Glutamatergic neuron (in vitro differentiated cells): ENCODE measurements around the gene MESP2. TPM values are rescaled to one million over a fixed set of nuclear protein-coding genes. Genes with fewer than 3 reads are reported as not detected.

Experiments used
- DNase-seq: peaks from one replicate; pipeline ENCODE4 v3.0.0; 2022
- H3K27ac Mint-ChIP-seq: one replicate; pipeline ENCODE4 v1.8.0; 2020; ENCODE audit warnings: mild to moderate bottlenecking, mixed read lengths, inconsistent platforms; ENCODE audit not compliant: unreplicated experiment
- H3K27me3 Mint-ChIP-seq: one replicate; pipeline ENCODE4 v1.8.0; 2020; ENCODE audit warnings: mild to moderate bottlenecking, moderate library complexity, mixed read lengths, inconsistent platforms; ENCODE audit not compliant: unreplicated experiment
- H3K36me3 Mint-ChIP-seq: one replicate; pipeline ENCODE4 v1.8.0; 2020; ENCODE audit warnings: mild to moderate bottlenecking, mixed read lengths, inconsistent platforms; ENCODE audit not compliant: unreplicated experiment
- H3K4me1 Mint-ChIP-seq: one replicate; pipeline ENCODE4 v1.8.0; 2020; ENCODE audit warnings: mild to moderate bottlenecking, low read depth, mixed read lengths, inconsistent platforms; ENCODE audit not compliant: unreplicated experiment
- H3K4me3 Mint-ChIP-seq: one replicate; pipeline ENCODE4 v1.8.0; 2020; ENCODE audit warnings: mild to moderate bottlenecking, mixed read lengths, inconsistent platforms; ENCODE audit not compliant: unreplicated experiment
- H3K9me3 Mint-ChIP-seq: one replicate; pipeline ENCODE4 v1.8.0; 2020; ENCODE audit warnings: mild to moderate bottlenecking, moderate library complexity, mixed read lengths, inconsistent platforms; ENCODE audit not compliant: unreplicated experiment
- total RNA-seq: library from RNA; stranded (reverse); fragmentation: NEBNext Ultra II Directional; extraction: Animal tissue kit (Norgen Biotek cat#: 25700); gene quantifications from one replicate; pipeline ENCODE4 v1.2.1, GENCODE V29; 2021; ENCODE audit not compliant: unreplicated experiment
- TF ChIP-seq, protein P1 (sequence below): fragments of 200-600 bp; sonication (generic); IDR thresholded peaks from one replicate; pipeline ENCODE4 v1.5.0; 2021; ENCODE audit not compliant: partially characterized antibody, unreplicated experiment

MESP2 gene
- total RNA-seq, 1 donor from 2014 or later = not detected

DNA sequence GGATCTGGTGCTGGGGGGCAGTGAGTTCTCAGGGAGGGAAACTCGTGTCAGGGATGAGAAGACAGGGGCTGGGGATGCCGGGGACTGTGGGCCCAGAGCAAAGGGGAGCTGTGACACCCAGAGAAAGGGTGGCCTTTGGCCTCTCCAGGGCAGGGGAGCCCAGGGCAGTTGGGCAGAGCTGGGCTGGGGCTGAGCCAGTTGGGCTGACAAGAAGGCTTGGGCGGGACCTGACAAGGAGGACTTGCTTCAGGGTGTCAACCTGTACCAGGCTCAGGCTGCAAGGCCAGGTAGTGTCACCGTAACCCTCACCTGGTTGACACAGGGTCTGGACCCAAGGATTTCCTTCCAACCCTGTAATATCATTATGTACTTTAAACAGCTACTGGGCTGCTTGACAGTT lies 51.7 kb downstream of the MESP2 start:
- H3K4me1 Mint-ChIP-seq = peaks cover 6% of the 10 kb centered on the region
- no peak overlapping the region for H3K27ac Mint-ChIP-seq
- DNase-seq = no peak
- peaks cover 3% of the 10 kb centered on the region for H3K27me3 Mint-ChIP-seq
- H3K36me3 Mint-ChIP-seq = no peaks in the 10 kb centered on the region
- TF ChIP-seq, protein P1, sequence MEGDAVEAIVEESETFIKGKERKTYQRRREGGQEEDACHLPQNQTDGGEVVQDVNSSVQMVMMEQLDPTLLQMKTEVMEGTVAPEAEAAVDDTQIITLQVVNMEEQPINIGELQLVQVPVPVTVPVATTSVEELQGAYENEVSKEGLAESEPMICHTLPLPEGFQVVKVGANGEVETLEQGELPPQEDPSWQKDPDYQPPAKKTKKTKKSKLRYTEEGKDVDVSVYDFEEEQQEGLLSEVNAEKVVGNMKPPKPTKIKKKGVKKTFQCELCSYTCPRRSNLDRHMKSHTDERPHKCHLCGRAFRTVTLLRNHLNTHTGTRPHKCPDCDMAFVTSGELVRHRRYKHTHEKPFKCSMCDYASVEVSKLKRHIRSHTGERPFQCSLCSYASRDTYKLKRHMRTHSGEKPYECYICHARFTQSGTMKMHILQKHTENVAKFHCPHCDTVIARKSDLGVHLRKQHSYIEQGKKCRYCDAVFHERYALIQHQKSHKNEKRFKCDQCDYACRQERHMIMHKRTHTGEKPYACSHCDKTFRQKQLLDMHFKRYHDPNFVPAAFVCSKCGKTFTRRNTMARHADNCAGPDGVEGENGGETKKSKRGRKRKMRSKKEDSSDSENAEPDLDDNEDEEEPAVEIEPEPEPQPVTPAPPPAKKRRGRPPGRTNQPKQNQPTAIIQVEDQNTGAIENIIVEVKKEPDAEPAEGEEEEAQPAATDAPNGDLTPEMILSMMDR = no peak
- peaks cover 3% of the 10 kb centered on the region for H3K9me3 Mint-ChIP-seq
- no peak overlapping the region for H3K4me3 Mint-ChIP-seq

Other genes with a start within 250 kb of the MESP2 start
- 2.7 TPM for gene TICRR, start 200.9 kb upstream of the MESP2 start, total RNA-seq
- gene KIF7, start 120.9 kb upstream of the MESP2 start, total RNA-seq = 9.3 TPM
- gene PLIN1, start 97.0 kb upstream of the MESP2 start, total RNA-seq = not detected
- gene PEX11A, start 85.6 kb upstream of the MESP2 start, total RNA-seq = 1.1 TPM
- not detected for gene WDR93, start 85.5 kb upstream of the MESP2 start, total RNA-seq
- gene MESP1, start 25.1 kb upstream of the MESP2 start, total RNA-seq = 1.1 TPM
- 1.9 TPM for gene ANPEP, start 38.5 kb downstream of the MESP2 start, total RNA-seq
- 60.5 TPM for gene AP3S2, start 117.7 kb downstream of the MESP2 start, total RNA-seq
- gene ARPIN, start 136.6 kb downstream of the MESP2 start, total RNA-seq = 9.0 TPM
- 25.2 TPM for gene ZNF710, start 225.0 kb downstream of the MESP2 start, total RNA-seq